ENCODE data around the gene CHDH. TPM values are rescaled to one million over a fixed set of nuclear protein-coding genes. Genes with fewer than 3 reads are reported as not detected.

The CHDH gene
- total and polyA plus RNA-seq, 2 experiments from 2014 or later: 2.3 to 6.6 TPM

DNA sequence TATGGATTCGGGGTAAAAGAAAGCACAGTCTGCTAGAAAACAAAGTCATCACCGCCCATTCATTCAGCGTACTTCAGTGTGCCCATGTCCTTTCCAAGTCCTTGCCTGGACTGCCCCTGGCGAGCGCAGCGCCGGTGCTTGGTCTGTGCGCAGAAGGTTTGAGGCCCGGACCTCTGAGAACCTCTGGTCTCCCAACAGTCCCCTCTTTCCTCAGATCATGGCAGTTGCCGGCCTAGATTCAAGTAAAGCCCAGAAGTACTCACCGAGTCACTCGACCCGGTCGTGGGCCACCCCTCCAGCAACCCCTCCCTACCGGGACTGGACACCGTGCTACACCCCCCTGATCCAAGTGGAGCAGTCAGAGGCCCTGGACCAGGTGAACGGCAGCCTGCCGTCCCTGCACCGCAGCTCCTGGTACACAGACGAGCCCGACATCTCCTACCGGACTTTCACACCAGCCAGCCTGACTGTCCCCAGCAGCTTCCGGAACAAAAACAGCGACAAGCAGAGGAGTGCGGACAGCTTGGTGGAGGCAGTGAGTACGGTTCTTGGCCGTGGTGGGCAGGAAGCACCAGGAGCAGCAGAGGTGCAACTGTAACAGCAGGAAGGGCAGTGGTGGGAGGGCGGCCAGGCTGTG, 36.3 kb downstream of the CHDH start:
- Histone ChIP-seq H3K27ac (ENCODE audit: low read depth) (no peak overlapping the region), H3K9me2 (ENCODE audit: insufficient read depth) (no peaks in the 10 kb centered on the region), H3K4me1 (ENCODE audit: insufficient read depth) (no peaks in the 10 kb centered on the region), H3K36me3 (ENCODE audit: insufficient read depth) (no peaks in the 10 kb centered on the region), H3K4me2 (no peak overlapping the region), H2AFZ (no peak overlapping the region), H3K4me3 (no peak overlapping the region), H3K27me3 (ENCODE audit: insufficient read depth) (no peaks in the 10 kb centered on the region), H4K20me1 (replicated peaks; ENCODE audit: insufficient read depth) (no peaks in the 10 kb centered on the region), H3F3A (replicated peaks; ENCODE audit: low read depth) (no peaks in the 10 kb centered on the region), H3K79me2 (replicated peaks; ENCODE audit: insufficient read depth) (no peaks in the 10 kb centered on the region)
- TF ChIP-seq REST (IDR thresholded peaks at IDR 0.05; ENCODE audit: unreplicated experiment): no peak
- TF ChIP-seq EZH2phosphoT487 (IDR thresholded peaks at IDR 0.05; ENCODE audit: unreplicated experiment): no peak
- no peak for TF ChIP-seq ZNF331 (CRISPR knock-in tag; IDR thresholded peaks at IDR 0.05; ENCODE audit: low read depth)
- TF ChIP-seq STAT1 (IDR thresholded peaks at IDR 0.05; ENCODE audit: unreplicated experiment): no peak
- no peak for TF ChIP-seq CREB1 (CRISPR knock-in tag; IDR thresholded peaks at IDR 0.05; ENCODE audit: low read depth)
- TF ChIP-seq ZNF114 (CRISPR knock-in tag; IDR thresholded peaks at IDR 0.05): no peak
- TF ChIP-seq EZH2 (IDR thresholded peaks at IDR 0.05; ENCODE audit: low read depth, unreplicated experiment): no peak
- TF ChIP-seq, protein P1, sequence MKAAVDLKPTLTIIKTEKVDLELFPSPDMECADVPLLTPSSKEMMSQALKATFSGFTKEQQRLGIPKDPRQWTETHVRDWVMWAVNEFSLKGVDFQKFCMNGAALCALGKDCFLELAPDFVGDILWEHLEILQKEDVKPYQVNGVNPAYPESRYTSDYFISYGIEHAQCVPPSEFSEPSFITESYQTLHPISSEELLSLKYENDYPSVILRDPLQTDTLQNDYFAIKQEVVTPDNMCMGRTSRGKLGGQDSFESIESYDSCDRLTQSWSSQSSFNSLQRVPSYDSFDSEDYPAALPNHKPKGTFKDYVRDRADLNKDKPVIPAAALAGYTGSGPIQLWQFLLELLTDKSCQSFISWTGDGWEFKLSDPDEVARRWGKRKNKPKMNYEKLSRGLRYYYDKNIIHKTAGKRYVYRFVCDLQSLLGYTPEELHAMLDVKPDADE (IDR thresholded peaks at IDR 0.05): no peak
- TF ChIP-seq POLR2AphosphoS5 (IDR thresholded peaks at IDR 0.05; ENCODE audit: low read depth): no peak
- no peak for TF ChIP-seq NANOG (IDR thresholded peaks at IDR 0.05; ENCODE audit: borderline replicate concordance)
- TF ChIP-seq JUNB (IDR thresholded peaks at IDR 0.05; ENCODE audit: unreplicated experiment): no peak
- TF ChIP-seq, protein P2, sequence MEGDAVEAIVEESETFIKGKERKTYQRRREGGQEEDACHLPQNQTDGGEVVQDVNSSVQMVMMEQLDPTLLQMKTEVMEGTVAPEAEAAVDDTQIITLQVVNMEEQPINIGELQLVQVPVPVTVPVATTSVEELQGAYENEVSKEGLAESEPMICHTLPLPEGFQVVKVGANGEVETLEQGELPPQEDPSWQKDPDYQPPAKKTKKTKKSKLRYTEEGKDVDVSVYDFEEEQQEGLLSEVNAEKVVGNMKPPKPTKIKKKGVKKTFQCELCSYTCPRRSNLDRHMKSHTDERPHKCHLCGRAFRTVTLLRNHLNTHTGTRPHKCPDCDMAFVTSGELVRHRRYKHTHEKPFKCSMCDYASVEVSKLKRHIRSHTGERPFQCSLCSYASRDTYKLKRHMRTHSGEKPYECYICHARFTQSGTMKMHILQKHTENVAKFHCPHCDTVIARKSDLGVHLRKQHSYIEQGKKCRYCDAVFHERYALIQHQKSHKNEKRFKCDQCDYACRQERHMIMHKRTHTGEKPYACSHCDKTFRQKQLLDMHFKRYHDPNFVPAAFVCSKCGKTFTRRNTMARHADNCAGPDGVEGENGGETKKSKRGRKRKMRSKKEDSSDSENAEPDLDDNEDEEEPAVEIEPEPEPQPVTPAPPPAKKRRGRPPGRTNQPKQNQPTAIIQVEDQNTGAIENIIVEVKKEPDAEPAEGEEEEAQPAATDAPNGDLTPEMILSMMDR (conservative IDR thresholded peaks at IDR 0.05; ENCODE audit: low read depth in 2 of 2): no peak
- TF ChIP-seq, protein P3, sequence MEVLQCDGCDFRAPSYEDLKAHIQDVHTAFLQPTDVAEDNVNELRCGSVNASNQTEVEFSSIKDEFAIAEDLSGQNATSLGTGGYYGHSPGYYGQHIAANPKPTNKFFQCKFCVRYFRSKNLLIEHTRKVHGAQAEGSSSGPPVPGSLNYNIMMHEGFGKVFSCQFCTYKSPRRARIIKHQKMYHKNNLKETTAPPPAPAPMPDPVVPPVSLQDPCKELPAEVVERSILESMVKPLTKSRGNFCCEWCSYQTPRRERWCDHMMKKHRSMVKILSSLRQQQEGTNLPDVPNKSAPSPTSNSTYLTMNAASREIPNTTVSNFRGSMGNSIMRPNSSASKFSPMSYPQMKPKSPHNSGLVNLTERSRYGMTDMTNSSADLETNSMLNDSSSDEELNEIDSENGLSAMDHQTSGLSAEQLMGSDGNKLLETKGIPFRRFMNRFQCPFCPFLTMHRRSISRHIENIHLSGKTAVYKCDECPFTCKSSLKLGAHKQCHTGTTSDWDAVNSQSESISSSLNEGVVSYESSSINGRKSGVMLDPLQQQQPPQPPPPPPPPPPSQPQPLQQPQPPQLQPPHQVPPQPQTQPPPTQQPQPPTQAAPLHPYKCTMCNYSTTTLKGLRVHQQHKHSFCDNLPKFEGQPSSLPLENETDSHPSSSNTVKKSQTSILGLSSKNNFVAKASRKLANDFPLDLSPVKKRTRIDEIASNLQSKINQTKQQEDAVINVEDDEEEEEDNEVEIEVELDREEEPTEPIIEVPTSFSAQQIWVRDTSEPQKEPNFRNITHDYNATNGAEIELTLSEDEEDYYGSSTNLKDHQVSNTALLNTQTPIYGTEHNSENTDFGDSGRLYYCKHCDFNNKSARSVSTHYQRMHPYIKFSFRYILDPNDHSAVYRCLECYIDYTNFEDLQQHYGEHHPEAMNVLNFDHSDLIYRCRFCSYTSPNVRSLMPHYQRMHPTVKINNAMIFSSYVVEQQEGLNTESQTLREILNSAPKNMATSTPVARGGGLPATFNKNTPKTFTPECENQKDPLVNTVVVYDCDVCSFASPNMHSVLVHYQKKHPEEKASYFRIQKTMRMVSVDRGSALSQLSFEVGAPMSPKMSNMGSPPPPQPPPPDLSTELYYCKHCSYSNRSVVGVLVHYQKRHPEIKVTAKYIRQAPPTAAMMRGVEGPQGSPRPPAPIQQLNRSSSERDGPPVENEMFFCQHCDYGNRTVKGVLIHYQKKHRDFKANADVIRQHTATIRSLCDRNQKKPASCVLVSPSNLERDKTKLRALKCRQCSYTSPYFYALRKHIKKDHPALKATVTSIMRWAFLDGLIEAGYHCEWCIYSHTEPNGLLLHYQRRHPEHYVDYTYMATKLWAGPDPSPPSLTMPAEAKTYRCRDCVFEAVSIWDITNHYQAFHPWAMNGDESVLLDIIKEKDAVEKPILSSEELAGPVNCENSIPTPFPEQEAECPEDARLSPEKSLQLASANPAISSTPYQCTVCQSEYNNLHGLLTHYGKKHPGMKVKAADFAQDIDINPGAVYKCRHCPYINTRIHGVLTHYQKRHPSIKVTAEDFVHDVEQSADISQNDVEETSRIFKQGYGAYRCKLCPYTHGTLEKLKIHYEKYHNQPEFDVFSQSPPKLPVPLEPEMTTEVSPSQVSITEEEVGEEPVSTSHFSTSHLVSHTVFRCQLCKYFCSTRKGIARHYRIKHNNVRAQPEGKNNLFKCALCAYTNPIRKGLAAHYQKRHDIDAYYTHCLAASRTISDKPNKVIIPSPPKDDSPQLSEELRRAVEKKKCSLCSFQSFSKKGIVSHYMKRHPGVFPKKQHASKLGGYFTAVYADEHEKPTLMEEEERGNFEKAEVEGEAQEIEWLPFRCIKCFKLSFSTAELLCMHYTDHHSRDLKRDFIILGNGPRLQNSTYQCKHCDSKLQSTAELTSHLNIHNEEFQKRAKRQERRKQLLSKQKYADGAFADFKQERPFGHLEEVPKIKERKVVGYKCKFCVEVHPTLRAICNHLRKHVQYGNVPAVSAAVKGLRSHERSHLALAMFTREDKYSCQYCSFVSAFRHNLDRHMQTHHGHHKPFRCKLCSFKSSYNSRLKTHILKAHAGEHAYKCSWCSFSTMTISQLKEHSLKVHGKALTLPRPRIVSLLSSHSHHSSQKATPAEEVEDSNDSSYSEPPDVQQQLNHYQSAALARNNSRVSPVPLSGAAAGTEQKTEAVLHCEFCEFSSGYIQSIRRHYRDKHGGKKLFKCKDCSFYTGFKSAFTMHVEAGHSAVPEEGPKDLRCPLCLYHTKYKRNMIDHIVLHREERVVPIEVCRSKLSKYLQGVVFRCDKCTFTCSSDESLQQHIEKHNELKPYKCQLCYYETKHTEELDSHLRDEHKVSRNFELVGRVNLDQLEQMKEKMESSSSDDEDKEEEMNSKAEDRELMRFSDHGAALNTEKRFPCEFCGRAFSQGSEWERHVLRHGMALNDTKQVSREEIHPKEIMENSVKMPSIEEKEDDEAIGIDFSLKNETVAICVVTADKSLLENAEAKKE (CRISPR knock-in tag; IDR thresholded peaks at IDR 0.05): no peak
- ATAC-seq: no peak
- Mint-ChIP-seq H3K4me1 (peaks cover 4% of the 10 kb centered on the region; the same call in 2 of the 3 replicates), H3K4me3 (no peak overlapping the region), H3K27ac (no peak overlapping the region; the same call in 1 of the 2 replicates), H3K27me3 (ENCODE audit: insufficient read depth, low read depth, poor library complexity) (peaks cover 4% of the 10 kb centered on the region), H3K36me3 (ENCODE audit: low read depth) (no peaks in the 10 kb centered on the region), H3K9me3 (no peaks in the 10 kb centered on the region)
- no peak for DNase-seq (ENCODE audit: low spot score)
